Measurements from ENCODE around the gene RAB9B.

RAB9B gene

DNA sequence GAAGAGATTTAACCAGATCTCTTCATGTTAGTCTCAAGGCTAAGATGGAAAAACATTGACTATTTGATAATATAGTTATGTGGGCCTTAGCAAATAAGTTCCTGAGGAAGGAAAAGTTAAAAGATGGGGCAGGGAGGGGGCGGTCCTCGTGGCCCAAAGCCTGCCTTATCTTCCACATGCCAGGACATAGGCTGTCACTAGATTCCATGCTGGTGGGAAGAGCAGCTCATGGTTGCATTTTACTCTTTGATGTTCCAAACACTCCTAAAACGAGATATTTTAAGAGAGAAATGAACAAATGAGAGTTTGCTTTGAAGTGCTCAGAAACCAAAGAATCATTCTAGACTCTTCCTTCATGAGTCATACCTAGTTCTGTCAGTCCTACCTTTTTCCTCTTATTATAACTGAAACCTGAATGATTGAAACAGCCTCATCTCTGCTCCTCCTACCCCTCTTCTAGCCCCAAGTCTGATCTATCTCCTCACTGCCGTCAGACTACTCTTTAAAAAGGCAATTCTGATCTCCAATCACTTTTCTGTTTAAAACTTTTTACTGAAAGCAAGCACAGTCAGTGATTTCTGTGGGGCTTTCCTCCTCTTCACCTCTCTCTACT, 25.1 kb downstream of the RAB9B start:
- DNase-seq, result no peak

DNA sequence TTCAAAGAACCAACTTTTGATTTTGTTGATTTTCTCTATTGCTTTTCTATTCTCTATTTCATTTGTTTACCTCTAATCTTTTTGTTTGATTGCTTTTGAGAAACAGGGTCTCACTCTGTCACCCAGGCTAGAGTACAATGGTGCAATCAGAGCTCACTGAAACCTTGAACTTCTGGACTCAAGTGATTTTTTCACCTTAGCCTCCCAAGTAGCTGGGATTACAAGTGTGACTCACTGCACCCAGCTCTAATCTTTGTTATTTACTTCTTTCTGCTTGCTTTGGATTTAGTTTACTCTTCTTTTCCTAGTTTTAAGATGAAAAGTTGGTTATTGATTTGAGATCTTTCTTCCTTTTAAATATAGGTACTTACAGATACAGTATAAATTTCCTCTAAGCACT, 26.2 kb downstream of the RAB9B start:
- DNase-seq, result no peak

DNA sequence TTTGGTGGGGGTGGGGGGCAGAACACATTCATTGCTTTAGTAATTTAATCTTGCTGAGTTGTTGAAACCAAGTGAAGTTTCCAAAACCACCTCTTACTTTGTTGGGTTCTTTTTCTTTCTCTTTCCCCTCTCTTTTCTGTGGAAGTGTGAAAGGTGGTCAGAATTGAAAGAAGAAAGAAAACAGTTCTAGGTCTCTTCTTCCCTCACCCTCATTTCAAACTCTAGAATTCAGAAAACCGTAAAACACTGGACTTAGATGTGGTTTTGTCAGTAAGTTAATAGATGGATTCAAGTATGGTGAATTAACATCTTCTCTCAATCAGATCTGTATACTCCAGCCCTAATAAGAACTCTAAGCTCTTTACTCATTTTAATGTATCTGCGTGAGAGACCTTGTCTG, 31.7 kb downstream of the RAB9B start:
- no peak for DNase-seq

GRCh38 chrX:103797691-103798090, 34.4 kb downstream of the RAB9B start:
- no peak for DNase-seq

GRCh38 chrX:103794119-103794518, 37.9 kb downstream of the RAB9B start:
- DNase-seq, result no peak

DNA sequence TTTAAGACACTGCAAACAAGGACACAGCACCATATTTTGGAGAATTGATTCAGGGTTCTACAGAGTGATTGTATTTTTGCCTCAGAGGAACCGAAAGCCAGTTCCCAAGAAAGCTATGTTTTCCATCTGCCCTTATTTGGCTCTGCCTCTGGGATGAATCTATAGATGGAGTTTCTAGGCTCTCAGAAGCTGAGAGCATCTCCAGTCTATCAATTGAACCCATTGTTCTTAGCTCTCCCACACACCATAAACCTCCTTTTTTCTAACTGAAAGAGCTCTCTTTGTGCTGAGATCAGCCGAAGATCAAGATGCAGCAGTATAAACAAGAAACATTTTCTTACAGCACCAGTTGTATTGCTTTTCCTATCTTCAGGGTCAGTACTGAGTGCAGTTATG, 38.5 kb downstream of the RAB9B start:
- DNase-seq, result no peak

DNA sequence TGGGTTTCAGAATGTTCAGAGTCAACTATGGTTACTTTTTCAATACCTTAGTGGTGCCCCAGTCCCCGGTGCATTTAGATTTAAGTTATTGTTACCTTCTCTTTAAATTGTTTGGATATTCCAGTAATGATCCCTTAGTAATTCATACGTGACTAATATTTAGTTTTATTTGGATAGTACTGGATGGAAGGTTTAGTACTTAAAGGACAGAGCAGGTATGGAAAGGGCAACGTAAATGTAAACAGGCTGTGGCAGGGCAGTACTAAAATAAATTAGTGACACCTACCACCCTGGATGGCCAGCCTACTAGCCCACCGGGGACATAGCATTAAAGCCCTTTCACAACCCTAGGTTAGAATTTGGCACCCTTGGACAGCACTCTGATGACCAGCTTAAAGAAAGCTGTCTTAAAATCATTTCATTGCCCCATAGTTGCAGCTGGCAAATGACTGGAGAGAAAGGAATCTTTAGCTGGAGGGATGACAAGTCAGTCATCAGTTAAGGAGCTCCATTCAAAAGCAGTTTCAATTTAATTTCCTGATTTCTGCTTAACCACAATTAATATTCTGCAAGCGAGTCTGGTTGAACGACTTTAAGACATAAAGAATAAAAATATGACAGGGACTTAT, 39.0 kb downstream of the RAB9B start:
- no peak for DNase-seq

DNA sequence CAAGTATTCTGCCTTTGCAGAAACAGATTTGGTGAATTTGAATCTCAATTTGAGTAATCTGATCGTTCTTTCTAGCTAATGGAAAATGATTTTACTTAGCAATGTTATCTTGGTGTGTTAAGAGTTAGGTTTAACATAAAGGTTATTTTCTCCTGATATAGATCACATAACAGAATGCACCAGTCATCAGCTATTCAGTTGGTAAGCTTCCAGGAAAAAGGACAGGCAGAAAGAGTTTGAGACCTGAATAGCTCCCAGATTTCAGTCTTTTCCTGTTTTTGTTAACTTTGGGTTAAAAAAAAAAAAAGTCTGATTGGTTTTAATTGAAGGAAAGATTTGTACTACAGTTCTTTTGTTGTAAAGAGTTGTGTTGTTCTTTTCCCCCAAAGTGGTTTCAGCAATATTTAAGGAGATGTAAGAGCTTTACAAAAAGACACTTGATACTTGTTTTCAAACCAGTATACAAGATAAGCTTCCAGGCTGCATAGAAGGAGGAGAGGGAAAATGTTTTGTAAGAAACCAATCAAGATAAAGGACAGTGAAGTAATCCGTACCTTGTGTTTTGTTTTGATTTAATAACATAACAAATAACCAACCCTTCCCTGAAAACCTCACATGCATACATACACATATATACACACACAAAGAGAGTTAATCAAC, 40.1 kb downstream of the RAB9B start:
- DNase-seq, result no peak

DNA sequence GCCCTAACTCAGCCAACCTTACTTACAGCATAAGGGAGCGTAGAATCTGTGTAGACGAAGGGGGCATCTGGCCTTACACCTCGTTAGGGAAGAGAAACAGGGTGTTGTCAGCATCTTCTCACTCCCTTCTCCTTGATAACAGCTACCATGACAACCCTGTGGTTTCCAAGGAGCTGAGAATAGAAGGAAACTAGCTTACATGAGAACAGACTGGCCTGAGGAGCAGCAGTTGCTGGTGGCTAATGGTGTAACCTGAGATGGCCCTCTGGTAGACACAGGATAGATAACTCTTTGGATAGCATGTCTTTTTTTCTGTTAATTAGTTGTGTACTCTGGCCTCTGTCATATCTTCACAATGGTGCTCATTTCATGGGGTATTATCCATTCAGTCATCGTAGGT, 40.8 kb downstream of the RAB9B start:
- no peak for DNase-seq

GRCh38 chrX:103789004-103789403, 43.1 kb downstream of the RAB9B start:
- DNase-seq, result no peak

DNA sequence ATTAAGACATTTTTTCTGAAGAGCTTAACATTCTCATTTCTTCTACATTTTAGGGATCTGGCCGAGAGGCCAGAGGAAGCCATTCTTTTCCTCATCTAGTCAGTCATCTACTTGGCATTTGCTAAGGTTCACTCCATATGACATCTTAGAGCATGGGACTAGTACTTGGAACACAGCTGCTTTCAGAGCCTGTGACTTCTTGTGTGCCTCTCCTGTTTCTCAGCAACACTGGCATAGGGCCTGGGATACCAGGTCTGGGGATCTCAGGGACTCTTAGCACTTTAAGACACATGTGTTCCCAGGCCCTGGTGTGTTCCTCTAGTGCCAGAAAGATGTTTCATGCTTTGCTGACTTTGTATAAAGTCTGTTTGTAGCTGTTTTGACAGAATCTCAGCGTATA, 48.1 kb downstream of the RAB9B start:
- DNase-seq, result no peak

- DNase-seq, result no peak
Measured at GRCh38 chrX:103783196-103783595, 48.9 kb downstream of the RAB9B start.

DNA sequence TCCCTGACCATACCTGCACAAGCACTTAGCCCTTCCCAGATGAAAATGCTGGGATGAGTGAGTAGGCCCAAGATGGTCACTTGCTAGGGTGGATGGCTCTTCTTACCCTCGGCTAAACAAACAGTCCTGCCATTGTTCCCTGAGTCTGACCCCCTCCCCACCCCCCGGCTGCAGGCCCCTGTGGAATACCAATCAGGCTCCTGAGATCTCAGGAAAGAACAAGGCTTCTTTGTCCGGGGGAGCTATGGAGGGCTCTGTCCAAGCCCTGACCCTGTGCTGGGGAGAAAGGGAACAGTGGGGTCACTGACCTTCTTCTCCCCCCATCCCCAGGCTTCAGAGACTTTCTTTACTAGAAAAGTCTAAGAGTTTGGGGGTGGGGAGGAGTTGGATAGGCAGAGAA, 49.4 kb downstream of the RAB9B start:
- no peak for DNase-seq

- DNase-seq, result no peak
Measured at GRCh38 chrX:103781706-103782105, 50.4 kb downstream of the RAB9B start.

DNA sequence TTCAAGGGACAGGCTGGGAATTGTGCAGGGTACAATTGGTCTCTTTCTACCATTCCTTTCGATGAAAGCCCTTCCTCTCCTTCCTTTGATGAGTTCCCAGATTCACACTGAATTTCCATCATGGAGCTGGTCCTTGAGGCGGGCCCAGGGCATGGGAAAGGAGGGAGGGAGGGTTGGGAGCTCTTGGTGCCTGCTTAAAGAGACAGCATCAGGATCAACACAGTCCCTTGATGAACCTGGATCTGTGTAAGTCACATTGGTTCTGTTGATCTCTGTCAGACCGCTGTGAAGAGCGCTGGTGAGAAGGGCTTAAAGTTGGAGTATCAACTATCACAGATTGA, 51.0 kb downstream of the RAB9B start:
- no peak for DNase-seq

DNA sequence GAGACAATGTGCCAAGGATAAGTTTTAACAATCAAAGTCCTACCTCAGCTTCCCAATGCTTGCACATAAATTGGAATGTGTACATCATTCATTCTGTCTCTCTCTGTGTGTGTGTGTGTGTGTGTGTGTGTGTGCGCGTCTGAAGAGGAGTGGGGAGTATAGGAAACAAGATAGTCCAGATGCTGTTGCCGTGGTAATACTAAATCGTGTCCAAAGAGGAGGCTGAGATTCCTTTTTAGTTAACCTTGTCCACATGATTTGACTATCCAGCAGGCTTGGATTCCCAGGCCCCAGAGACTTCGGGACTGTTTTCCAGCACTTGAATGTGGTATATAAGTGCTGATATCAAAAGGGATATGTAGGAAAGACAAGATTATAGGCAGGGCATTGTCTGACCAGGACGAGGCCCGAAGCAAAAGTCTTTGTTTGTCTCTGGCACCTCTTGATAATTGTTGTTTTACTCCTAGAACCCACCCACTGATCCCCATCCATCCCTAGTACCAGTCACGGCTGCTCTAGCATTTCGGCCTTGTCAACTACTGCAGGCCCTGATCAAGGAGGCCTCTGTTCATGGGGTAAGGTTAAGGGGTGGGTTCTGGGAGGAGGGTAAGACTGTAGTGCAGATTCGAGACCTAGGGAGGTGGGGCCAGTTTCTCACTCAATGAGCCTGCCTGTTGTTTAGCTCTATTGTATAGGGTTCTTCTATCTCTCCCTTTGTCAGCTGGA, 51.6 kb downstream of the RAB9B start:
- no peak for DNase-seq

DNA sequence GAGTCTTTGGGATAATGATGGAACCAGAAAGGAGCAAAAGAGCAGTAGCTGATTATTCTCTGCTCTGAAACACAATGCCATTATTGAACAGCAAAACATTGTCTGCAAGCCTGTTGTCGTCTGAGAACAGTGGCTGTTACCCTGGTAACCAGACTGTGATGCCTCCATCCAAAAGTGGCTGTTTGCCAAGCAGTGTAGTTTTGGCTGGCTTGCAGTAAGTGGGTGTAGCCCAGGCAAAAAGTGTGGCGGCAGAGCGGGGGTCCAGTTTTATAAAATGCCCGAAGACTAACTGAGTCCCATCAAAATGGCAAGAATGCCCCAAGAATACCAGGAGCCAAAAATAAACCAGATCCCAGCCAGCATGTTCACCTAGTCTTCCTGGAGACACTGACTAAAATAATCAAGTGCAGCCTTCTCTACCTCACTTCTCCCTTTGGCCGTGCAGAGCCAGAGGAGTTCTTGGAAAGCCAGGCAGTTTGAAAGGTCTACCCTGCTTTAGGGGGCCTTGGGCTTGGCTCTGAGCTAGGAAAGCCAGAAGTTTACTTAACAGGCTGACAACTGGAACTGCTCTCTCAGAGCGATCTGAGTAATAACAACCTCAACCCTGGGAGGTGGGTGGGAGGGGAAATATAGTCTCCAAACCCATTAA, 52.8 kb downstream of the RAB9B start:
- no peak for DNase-seq

- DNase-seq, result no peak
Measured at GRCh38 chrX:103776546-103776945, 55.5 kb downstream of the RAB9B start, which contains the start of gene PLP1. TSS of gene PLP1 (plus strand) at chrX:103776840. CDS start at chrX:103776996, 156 bp downstream.

GRCh38 chrX:103774070-103774642, 57.9 kb downstream of the RAB9B start:
- DNase-seq, result no peak

GRCh38 chrX:103773445-103773844, 58.6 kb downstream of the RAB9B start:
- no peak for DNase-seq

Measured in stimulated activated CD4-positive, alpha-beta T cell treated with anti-CD3 and anti-CD28 coated beads, Interleukin-15, amount 100 ng/mL, for 24 hours (primary cell).